Peyer's patch (tissue), 4 donors: Measurements from ENCODE around the gene PRPF38B. TPM values are rescaled to one million over a fixed set of nuclear protein-coding genes. Genes with fewer than 3 reads are reported as not detected.

Experiments used
- DNase-seq, 3 donors: peaks; one replicate each; pipeline ENCODE4 v3.0.0-alpha.2; 2017 to 2019
- H3K27ac ChIP-seq, 4 donors: fragments of 200-600 bp; sonication (generic); one replicate each; pipeline ENCODE4 v1.5.1; 2016 to 2019
- H3K27me3 ChIP-seq, 2 donors: fragments of 200-600 bp; sonication (generic); one replicate each; pipeline ENCODE4 v1.5.1; 2019
- H3K36me3 ChIP-seq, 3 donors: fragments of 200-600 bp; sonication (generic); one replicate each; pipeline ENCODE4 v1.5.1; 2016 to 2019
- H3K4me1 ChIP-seq, 4 donors: fragments of 200-600 bp; sonication (generic); one replicate each; pipeline ENCODE4 v1.5.1; 2016 to 2019
- H3K4me3 ChIP-seq, 4 donors: fragments of 200-600 bp; sonication (generic); 1 replicate in 3 of 4; 2 replicates in 1 of 4; pipeline ENCODE4 v1.5.1; 2016 to 2019; ENCODE audit warnings: mild to moderate bottlenecking in 1 of 4
- H3K9me3 ChIP-seq, 4 donors: fragments of 200-600 bp; sonication (generic); one replicate each; pipeline ENCODE4 v1.5.1; 2016 to 2019; ENCODE audit warnings: mild to moderate bottlenecking in 1 of 4
- CTCF ChIP-seq, 6 experiments: fragments of 450-650 bp in 4 of 6; fragments of 200-600 bp in 2 of 6; sonication (generic) in 1 of 6; IDR thresholded peaks; one replicate each; pipeline ENCODE4 v1.5.1; 2017 to 2019; ENCODE audit warnings: antibody characterized with exemption in 6 of 6, mild to moderate bottlenecking in 3 of 6, moderate library complexity in 1 of 6
- POLR2A ChIP-seq, 2 donors: fragments of 450-650 bp; IDR thresholded peaks; one replicate each; pipeline ENCODE4 v1.5.1; 2017; ENCODE audit warnings: antibody characterized with exemption in 2 of 2, mild to moderate bottlenecking in 2 of 2, moderate library complexity in 2 of 2
- total RNA-seq, 4 donors: library from RNA; depleted of rRNA; stranded (reverse); fragments of >200 nt; gene quantifications; one replicate each; pipeline ENCODE4 v1.1.0, GENCODE V29; 2016

PRPF38B gene
- total RNA-seq, 4 donors from 2014 or later: 42.1 to 54.2 (median 45.6) TPM

GRCh38 chr1:108686614-108687313, 5.3 kb upstream of the PRPF38B start:
- no peak for DNase-seq
- Histone ChIP-seq H3K4me3 (no peak overlapping the region), H3K9me3 (no peaks in the 10 kb centered on the region), H3K36me3 (no peaks in the 10 kb centered on the region), H3K4me1 (no peaks in the 10 kb centered on the region), H3K27ac (no peak overlapping the region), H3K27me3 (no peaks in the 10 kb centered on the region)
- TF ChIP-seq CTCF (IDR thresholded peaks at IDR 0.05) (no peak), POLR2A (IDR thresholded peaks at IDR 0.05) (no peak)

GRCh38 chr1:108691128-108691941, 775 bp upstream of the PRPF38B start:
- no peak for DNase-seq
- peaks cover 0 to 11% (median 5%) of the 10 kb centered on the region in 4 donors for H3K4me1 ChIP-seq
- H3K27me3 ChIP-seq: no peaks in the 10 kb centered on the region
- H3K27ac ChIP-seq: peak overlapping the region; percentile 93 to 98 (median 96)
- TF ChIP-seq CTCF (IDR thresholded peaks at IDR 0.05) (peak in 1 of 6 experiments; percentile 1), POLR2A (IDR thresholded peaks at IDR 0.05) (no peak)
- H3K9me3 ChIP-seq: no peaks in the 10 kb centered on the region
- H3K36me3 ChIP-seq: peaks cover 0 to 9% (median 0%) of the 10 kb centered on the region in 3 donors
- peak overlapping the region; percentile 61 to 92 (median 83) for H3K4me3 ChIP-seq

GRCh38 chr1:108692724-108693655, 880 bp downstream of the PRPF38B start:
- peak in 4 of 6 experiments; percentile 37 to 49 (median 42) for TF ChIP-seq CTCF (IDR thresholded peaks at IDR 0.05)
- TF ChIP-seq POLR2A (IDR thresholded peaks at IDR 0.05): no peak
- DNase-seq: peak; percentile 59 to 90 (median 76)
- Histone ChIP-seq H3K4me3 (peak overlapping the region; percentile 61 to 92 (median 83)), H3K9me3 (no peaks in the 10 kb centered on the region), H3K36me3 (peaks cover 0 to 26% (median 0%) of the 10 kb centered on the region in 3 donors), H3K4me1 (peaks cover 0 to 22% (median 5%) of the 10 kb centered on the region in 4 donors), H3K27ac (peak overlapping the region; percentile 93 to 98 (median 96)), H3K27me3 (no peaks in the 10 kb centered on the region)

GRCh38 chr1:108695535-108695934, 3.4 kb downstream of the PRPF38B start:
- H3K4me3 ChIP-seq: no peak overlapping the region
- no peak overlapping the region for H3K27ac ChIP-seq
- TF ChIP-seq POLR2A (IDR thresholded peaks at IDR 0.05) (no peak), CTCF (IDR thresholded peaks at IDR 0.05) (no peak)
- DNase-seq: no peak
- H3K27me3 ChIP-seq: no peaks in the 10 kb centered on the region
- H3K9me3 ChIP-seq: no peaks in the 10 kb centered on the region
- peaks cover 0 to 23% (median 5%) of the 10 kb centered on the region in 4 donors for H3K4me1 ChIP-seq
- peaks cover 0 to 51% (median 0%) of the 10 kb centered on the region in 3 donors for H3K36me3 ChIP-seq
